Activated CD4-positive, alpha-beta memory T cell treated with anti-CD3 and anti-CD28 coated beads, Interleukin-2, amount 10 ng/mL, durations not matched to agents 7 days and 5 days (primary cell): Measurements from ENCODE around the gene MRPL17. TPM values are rescaled to one million over a fixed set of nuclear protein-coding genes. Genes with fewer than 3 reads are reported as not detected.
"Not testable (repeated sequence)": the region's sequence is repeated elsewhere in the genome, so short reads cannot be mapped to it uniquely, and the experiment has no call there.

Experiments
- CTCF ChIA-PET: fragments of 350-600 bp; sonication (Branson Sonifier 250); formaldehyde crosslinking; loops from one replicate; lab custom pipeline; 2021; ENCODE audit warnings: antibody characterized with exemption, inconsistent platforms; lab: Charles Lee
- POLR2A ChIA-PET: fragments of 350-600 bp; sonication (Branson Sonifier 250); formaldehyde crosslinking; loops from one replicate; lab custom pipeline; 2021; ENCODE audit warnings: antibody characterized with exemption; lab: Charles Lee
- DNase-seq: peaks from one replicate; pipeline ENCODE4 v3.0.0-alpha.2; 2020
- H3K27ac Mint-ChIP-seq: one replicate; pipeline ENCODE4 v1.8.0; 2021; ENCODE audit warnings: mild to moderate bottlenecking, mixed read lengths
- H3K27me3 Mint-ChIP-seq: one replicate; pipeline ENCODE4 v1.8.0; 2021; ENCODE audit warnings: mixed read lengths
- H3K36me3 Mint-ChIP-seq: one replicate; pipeline ENCODE4 v1.8.0; 2021; ENCODE audit warnings: low read depth, mixed read lengths
- H3K4me1 Mint-ChIP-seq: one replicate; pipeline ENCODE4 v1.8.0; 2021; ENCODE audit warnings: mixed read lengths
- H3K4me3 Mint-ChIP-seq: one replicate; pipeline ENCODE4 v1.8.0; 2021; ENCODE audit warnings: mild to moderate bottlenecking, mixed read lengths
- H3K9me3 Mint-ChIP-seq: one replicate; pipeline ENCODE4 v1.8.0; 2021; ENCODE audit warnings: mixed read lengths
- total RNA-seq, 2 experiments: library from RNA; stranded (reverse); gene quantifications; one replicate each; pipeline ENCODE4 v1.2.3, GENCODE V29; 2021

The MRPL17 gene
- 10 to 100 TPM; 54.1 to 56.3 TPM for total RNA-seq

DNA sequence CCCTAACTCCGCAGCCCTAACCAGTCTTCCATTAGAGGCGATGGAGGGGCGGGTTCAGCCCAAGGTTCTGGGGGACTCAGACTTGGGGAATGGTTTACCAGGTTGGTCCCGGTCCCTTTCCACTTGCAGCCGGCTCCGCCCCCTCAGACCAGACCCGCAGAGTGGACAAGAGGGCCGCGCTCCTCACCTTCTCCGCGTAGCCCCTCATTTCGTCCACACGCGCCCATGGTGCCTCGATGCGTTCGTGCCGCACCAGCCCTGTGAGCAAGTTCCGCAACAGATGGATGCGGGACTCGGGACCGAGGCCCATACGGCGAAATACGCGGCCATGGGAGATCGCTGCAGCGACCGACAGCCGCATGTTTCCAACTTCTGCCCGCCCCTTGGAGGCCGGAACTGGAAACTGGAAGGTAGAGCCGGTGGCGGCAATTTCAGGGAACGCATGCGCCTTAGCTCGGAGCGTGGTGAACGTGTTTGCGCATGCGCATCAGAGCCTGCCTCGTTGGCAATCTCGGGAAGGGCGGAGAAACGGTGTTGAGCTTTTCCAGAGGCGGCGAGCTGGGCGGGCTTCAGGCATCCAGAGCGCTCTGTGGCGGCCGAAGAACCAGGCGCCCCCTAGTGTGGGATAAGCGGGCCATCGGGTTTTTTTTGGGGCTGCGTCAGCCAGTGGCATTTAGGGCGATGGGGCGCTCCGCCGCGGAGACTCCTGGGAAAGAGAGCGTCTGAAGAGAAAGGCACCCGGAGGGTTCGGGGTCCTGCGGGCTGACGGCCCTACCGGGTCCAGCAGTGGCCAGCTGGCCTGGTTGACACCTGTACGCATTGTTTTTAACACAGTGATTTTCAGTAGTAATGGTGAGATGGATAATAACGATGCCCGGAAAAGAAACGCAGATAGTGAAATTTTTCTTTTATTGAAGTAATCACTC is at the start of gene MRPL17:
Gene MRPL17, minus strand, starts transcription at position 405 of the 926 bp plus-strand sequence. Its CDS starts 44 bp downstream, at position 361.
- Mint-ChIP-seq H3K36me3 (peaks cover 36% of the 10 kb centered on the region), H3K4me1 (peaks cover 31% of the 10 kb centered on the region), H3K9me3 (no peaks in the 10 kb centered on the region), H3K27ac (peak within 1 kb of the TSS; percentile 95), H3K4me3 (peak within 1 kb of the TSS; percentile 96), H3K27me3 (no peaks in the 10 kb centered on the region)
- ChIA-PET CTCF (interaction anchor here (0.6 to 4.7 kb wide), 43 partner anchors 11 to 304 kb away, joined by 3 to 64 read pairs (median 5); partner anchors contain the start of genes ARFIP2, ILK, RRP8 and TAF10), POLR2A (interaction anchor here (0.7 to 4.2 kb wide), 15 partner anchors 11 to 202 kb away, joined by 3 to 49 read pairs (median 7); partner anchors contain the start of genes ARFIP2, ILK, RRP8 and TAF10)
- peak; percentile 100 for DNase-seq

DNA sequence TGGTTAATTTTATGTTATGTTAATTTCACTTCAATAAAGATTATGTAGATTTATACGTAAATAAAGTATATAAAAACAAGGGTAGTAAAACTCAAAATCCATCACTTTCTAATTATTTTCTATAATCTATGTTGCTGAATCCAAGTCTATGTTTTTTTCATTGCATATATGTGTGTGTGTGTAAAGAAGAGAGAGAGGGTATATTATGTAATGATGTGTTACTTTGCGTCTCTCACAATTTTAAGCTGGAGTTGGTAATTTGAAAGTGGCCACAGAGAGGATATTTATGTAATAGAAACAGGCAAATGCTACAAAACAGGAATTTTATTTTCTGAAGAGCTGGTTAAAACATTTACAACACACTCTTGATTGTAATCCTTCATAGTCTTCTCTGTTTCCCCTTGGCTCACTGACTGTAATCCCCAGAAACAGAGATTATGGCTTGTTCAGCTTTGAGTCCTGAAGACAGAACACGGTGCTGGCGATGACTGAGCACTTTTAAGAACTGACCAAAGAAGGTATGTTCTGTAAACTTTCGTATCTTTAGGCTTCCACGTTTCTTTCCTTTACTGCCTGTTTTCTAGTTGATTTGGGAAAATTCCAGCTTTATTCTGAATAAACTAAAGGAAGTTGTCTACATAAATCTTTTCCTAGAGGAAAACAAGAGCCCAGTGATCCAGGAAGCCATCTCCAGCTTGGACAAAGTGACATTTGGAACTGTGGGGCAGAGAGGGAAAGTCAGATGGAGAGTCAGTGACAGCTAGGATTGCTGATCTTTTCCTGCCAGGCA is 45.0 kb upstream of the MRPL17 start:
- H3K9me3 Mint-ChIP-seq = peaks cover 4% of the 10 kb centered on the region
- H3K27me3 Mint-ChIP-seq = no peaks in the 10 kb centered on the region
- CTCF ChIA-PET = interaction anchor here (1.6 to 2.7 kb wide), 2 partner anchors 9 to 27 kb away, joined by 5 to 15 read pairs; no protein-coding TSS in a partner anchor
- no peak overlapping the region for H3K4me3 Mint-ChIP-seq
- peaks cover 92% of the 10 kb centered on the region for H3K36me3 Mint-ChIP-seq
- DNase-seq = no peak
- POLR2A ChIA-PET = no interaction called here
- H3K4me1 Mint-ChIP-seq = peaks cover 45% of the 10 kb centered on the region
- no peak overlapping the region for H3K27ac Mint-ChIP-seq

DNA sequence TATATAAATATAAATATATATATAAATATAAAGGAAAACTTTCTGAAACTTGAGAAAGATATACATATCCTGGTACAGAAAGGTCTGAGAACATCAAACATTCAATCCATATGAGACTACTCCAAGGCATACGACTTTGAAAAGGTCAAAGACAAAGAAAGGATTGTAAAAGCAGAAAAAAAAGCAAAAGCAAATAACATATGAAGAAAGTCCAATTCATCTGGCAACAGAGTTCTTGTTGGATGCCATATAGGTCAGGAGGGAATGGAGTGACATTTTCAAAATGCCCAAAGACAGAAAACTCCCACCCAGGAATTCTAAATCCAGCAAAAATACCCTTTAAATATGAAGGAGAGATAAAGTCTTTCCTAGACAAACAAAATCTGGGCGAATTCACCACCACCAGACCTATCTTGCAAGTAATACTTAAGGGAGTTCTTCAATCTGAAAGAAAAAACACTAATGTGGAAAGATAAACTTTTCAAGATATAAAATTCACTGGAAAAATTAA is 42.3 kb upstream of the MRPL17 start:
- H3K4me1 Mint-ChIP-seq = peaks cover 59% of the 10 kb centered on the region
- ChIA-PET POLR2A (no interaction called here), CTCF (no interaction called here)
- peaks cover 9% of the 10 kb centered on the region for H3K9me3 Mint-ChIP-seq
- no peak overlapping the region for H3K4me3 Mint-ChIP-seq
- DNase-seq = no peak
- no peaks in the 10 kb centered on the region for H3K27me3 Mint-ChIP-seq
- no peak overlapping the region for H3K27ac Mint-ChIP-seq
- H3K36me3 Mint-ChIP-seq = peaks cover 95% of the 10 kb centered on the region

DNA sequence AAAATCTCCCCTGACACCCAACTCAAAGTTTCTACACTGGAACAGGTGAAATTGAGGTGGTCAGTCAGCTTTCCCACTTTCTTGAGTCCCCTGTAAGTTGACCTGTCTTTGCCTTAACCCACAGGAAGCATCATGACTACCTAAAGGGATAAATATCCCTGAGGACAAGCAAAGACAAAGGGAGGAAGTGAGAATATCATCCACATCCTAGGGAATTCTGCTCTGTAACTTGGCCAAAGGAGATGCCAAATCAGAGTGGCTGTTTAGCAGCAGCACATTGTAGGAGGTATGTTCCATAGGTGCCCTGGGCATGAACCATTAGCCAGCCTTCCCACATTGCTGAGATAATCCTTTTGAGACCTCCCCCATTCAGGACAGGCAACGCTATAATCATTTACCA is 40.9 kb upstream of the MRPL17 start:
- H3K36me3 Mint-ChIP-seq = peaks cover 99% of the 10 kb centered on the region
- DNase-seq = no peak
- peaks cover 14% of the 10 kb centered on the region for H3K9me3 Mint-ChIP-seq
- no peak overlapping the region for H3K4me3 Mint-ChIP-seq
- ChIA-PET CTCF (interaction anchor here (0.8 to 4.0 kb wide), 3 partner anchors 13 to 32 kb away, joined by 3 to 24 read pairs (median 13); no protein-coding TSS in a partner anchor), POLR2A (interaction anchor here (1.0 kb wide), 1 partner anchor 22 kb away, joined by 4 read pairs; no protein-coding TSS in a partner anchor)
- H3K4me1 Mint-ChIP-seq = peaks cover 64% of the 10 kb centered on the region
- no peak overlapping the region for H3K27ac Mint-ChIP-seq
- no peaks in the 10 kb centered on the region for H3K27me3 Mint-ChIP-seq

DNA sequence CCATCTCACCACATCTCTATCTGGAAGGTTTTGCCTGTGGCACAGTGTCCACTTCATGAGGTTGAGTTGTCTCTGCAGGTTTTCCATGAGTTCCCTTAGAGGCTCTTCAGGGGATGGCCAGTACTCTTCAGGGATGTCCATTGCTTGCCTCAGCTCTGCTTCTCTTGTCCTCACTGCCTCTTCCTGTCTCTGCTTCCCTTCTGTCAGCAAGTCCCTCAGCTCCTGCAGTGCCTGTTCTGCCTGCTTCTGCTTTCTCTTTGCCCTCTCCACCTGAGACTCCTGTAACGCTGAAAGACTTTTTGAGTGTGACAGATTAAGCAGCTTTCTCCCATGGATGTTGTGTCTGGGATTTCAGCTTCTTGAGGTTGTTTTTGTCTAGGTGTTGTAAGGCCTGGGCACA is 38.2 kb upstream of the MRPL17 start:
- no peaks in the 10 kb centered on the region for H3K27me3 Mint-ChIP-seq
- peak overlapping the region; percentile 33 for H3K27ac Mint-ChIP-seq
- peaks cover 99% of the 10 kb centered on the region for H3K36me3 Mint-ChIP-seq
- H3K4me1 Mint-ChIP-seq = peaks cover 57% of the 10 kb centered on the region
- no peak for DNase-seq
- peaks cover 15% of the 10 kb centered on the region for H3K9me3 Mint-ChIP-seq
- ChIA-PET CTCF (interaction anchor here (1.4 to 4.0 kb wide), 7 partner anchors 8 to 91 kb away, joined by 4 to 24 read pairs (median 4); no protein-coding TSS in a partner anchor), POLR2A (interaction anchor here (1.3 kb wide), 1 partner anchor 12 kb away, joined by 3 read pairs; no protein-coding TSS in a partner anchor)
- H3K4me3 Mint-ChIP-seq = no peak overlapping the region

DNA sequence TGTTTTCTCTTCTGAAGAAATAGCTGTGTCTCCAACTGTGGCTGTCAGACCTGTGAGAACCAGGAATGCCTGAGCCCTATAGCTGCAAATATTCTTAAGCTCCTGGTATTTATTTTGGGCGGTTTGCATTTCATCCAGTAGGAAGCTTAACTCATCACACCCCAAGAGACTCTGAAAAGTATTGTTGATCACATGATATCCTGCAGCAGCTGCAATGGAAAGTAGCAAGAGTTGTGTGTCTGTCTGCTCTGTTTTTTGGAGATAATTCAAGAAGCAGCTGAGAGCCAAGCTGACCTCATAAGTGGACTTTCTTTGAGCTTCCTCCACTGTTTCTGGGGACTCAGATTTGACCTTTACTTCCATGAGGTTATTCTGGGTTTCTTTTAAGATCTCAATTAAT is 36.4 kb upstream of the MRPL17 start:
- peaks cover 46% of the 10 kb centered on the region for H3K4me1 Mint-ChIP-seq
- H3K36me3 Mint-ChIP-seq = peaks cover 99% of the 10 kb centered on the region
- CTCF ChIA-PET = interaction anchor here (0.9 to 1.4 kb wide), 2 partner anchors 13 to 341 kb away, joined by 3 to 4 read pairs; no protein-coding TSS in a partner anchor
- peaks cover 15% of the 10 kb centered on the region for H3K9me3 Mint-ChIP-seq
- DNase-seq = no peak
- no peak overlapping the region for H3K27ac Mint-ChIP-seq
- H3K4me3 Mint-ChIP-seq = no peak overlapping the region
- POLR2A ChIA-PET = interaction anchor here (1.2 kb wide), 1 partner anchor 238 kb away, joined by 4 read pairs; the partner anchor contains the start of genes ARFIP2 and TIMM10B
- H3K27me3 Mint-ChIP-seq = no peaks in the 10 kb centered on the region

DNA sequence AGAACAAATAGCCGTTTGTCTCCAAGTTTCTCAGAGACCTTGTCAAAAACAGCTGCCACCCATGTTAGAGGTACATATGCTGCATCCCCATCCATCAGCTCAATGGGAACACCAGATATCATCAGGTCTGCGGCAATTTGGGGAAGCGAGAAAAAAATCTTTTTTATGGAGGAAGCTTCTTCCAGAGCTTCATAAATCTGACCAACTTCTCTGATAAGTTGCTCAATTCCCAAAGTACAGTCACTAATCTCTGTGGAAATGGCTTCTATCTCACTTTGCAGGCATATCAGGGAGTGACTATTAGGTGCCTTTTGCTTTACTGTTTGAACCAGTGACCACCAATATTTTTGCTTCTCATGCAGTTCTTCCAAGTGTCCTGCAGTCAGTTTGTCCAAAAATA is 34.3 kb upstream of the MRPL17 start:
- no peaks in the 10 kb centered on the region for H3K27me3 Mint-ChIP-seq
- peaks cover 90% of the 10 kb centered on the region for H3K36me3 Mint-ChIP-seq

DNA sequence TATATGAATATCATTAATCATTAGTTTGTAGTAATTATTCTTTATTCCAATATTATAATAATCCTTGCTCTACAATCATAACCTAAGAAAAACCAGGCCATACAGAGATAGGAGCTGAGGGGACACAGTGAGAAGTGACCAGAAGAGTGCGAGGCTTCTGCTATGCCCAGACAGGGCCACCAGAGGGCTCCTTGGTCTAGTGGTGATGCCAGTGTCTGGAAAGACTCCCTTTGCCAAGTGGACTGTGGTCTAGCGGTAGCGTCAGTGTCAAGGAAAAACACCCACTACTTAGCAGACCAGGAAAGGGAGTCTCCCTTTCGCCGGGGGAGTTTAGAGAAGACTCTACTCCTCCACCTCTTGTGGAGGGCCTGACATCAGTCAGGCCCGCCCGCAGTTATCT is 28.4 kb upstream of the MRPL17 start:
- H3K9me3 Mint-ChIP-seq, H3K27me3 Mint-ChIP-seq, POLR2A ChIA-PET, H3K4me3 Mint-ChIP-seq, H3K27ac Mint-ChIP-seq, H3K4me1 Mint-ChIP-seq: not testable (repeated sequence)
- CTCF ChIA-PET = interaction anchor here (0.8 to 2.0 kb wide), 6 partner anchors 27 to 181 kb away, joined by 3 to 12 read pairs (median 4); partner anchors contain the start of gene MRPL17
- DNase-seq = peak; percentile 40
- H3K36me3 Mint-ChIP-seq = peaks cover 53% of the 10 kb centered on the region

More for the DNA sequence above, 34.3 kb upstream of the MRPL17 start:
- Mint-ChIP-seq H3K4me1 (peaks cover 33% of the 10 kb centered on the region), H3K9me3 (peaks cover 15% of the 10 kb centered on the region), H3K4me3 (no peak overlapping the region), H3K27ac (no peak overlapping the region)
- DNase-seq = no peak
- ChIA-PET CTCF (interaction anchor here (1.2 kb wide), 1 partner anchor 12 kb away, joined by 5 read pairs; no protein-coding TSS in a partner anchor), POLR2A (interaction anchor here (0.7 kb wide), 1 partner anchor 26 kb away, joined by 3 read pairs; no protein-coding TSS in a partner anchor)

DNA sequence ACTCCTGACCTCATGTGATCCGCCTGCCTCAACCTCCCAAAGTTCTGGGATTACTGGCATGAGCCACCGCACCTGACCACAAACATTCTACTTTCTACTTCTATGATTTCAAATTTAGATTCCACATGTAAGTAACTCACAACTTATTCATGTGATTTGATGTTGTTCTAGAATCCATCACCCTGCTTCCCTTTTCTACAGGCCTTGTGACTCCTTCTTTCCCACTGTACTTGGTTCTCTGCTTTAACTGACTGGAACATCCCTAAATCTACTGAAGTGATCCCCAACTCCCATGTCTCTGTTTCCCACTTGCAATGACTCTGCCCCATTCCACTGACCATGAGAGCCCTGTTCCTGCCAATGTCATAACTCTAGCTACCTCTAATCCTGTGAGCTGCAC is 25.7 kb upstream of the MRPL17 start:
- no peaks in the 10 kb centered on the region for H3K27me3 Mint-ChIP-seq
- ChIA-PET POLR2A (no interaction called here), CTCF (interaction anchor here (0.8 kb wide), 1 partner anchor 178 kb away, joined by 3 read pairs; no protein-coding TSS in a partner anchor)
- peaks cover 36% of the 10 kb centered on the region for H3K36me3 Mint-ChIP-seq
- peaks cover 7% of the 10 kb centered on the region for H3K4me1 Mint-ChIP-seq
- H3K9me3 Mint-ChIP-seq = no peaks in the 10 kb centered on the region
- H3K4me3 Mint-ChIP-seq = no peak overlapping the region
- H3K27ac Mint-ChIP-seq = no peak overlapping the region
- DNase-seq = no peak

DNA sequence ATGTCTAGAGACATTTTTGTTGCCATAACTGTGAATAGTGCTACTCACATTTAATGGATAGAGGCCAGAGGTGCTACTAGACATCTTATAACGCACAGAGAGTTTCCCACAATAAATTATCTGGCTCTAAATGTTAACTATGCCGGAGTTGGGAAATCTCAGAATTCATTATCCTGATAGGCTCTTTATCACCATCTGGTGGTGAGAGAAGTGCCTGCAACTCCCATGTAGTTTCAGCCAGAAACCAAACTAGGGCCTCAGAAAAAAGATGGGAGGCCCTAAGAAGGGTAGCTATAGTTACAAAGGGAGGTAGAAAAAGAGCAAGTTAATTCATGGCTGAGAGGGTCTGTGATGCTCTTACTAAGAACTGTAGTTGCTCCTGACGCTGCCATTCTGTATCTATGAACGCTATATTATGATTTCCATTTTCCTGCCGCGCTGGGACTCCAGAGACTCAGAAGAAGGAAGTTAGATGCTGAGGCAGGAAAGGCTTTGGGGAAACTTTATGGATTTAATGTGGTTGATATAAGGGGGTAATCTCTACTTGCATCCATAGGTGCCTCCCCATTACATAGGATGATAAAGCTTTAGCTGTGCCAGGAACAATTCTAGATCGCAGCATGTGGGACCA is 22.9 kb upstream of the MRPL17 start:
- Mint-ChIP-seq H3K4me3 (no peak overlapping the region), H3K36me3 (peaks cover 28% of the 10 kb centered on the region), H3K9me3 (no peaks in the 10 kb centered on the region), H3K27me3 (no peaks in the 10 kb centered on the region), H3K27ac (no peak overlapping the region), H3K4me1 (peaks cover 7% of the 10 kb centered on the region)
- CTCF ChIA-PET = interaction anchor here (0.7 to 2.7 kb wide), 22 partner anchors 11 to 327 kb away, joined by 3 to 26 read pairs (median 6); partner anchors contain the start of genes MRPL17 and TPP1
- peak; percentile 34 for DNase-seq
- POLR2A ChIA-PET = interaction anchor here (1.9 kb wide), 1 partner anchor 39 kb away, joined by 4 read pairs; no protein-coding TSS in a partner anchor

DNA sequence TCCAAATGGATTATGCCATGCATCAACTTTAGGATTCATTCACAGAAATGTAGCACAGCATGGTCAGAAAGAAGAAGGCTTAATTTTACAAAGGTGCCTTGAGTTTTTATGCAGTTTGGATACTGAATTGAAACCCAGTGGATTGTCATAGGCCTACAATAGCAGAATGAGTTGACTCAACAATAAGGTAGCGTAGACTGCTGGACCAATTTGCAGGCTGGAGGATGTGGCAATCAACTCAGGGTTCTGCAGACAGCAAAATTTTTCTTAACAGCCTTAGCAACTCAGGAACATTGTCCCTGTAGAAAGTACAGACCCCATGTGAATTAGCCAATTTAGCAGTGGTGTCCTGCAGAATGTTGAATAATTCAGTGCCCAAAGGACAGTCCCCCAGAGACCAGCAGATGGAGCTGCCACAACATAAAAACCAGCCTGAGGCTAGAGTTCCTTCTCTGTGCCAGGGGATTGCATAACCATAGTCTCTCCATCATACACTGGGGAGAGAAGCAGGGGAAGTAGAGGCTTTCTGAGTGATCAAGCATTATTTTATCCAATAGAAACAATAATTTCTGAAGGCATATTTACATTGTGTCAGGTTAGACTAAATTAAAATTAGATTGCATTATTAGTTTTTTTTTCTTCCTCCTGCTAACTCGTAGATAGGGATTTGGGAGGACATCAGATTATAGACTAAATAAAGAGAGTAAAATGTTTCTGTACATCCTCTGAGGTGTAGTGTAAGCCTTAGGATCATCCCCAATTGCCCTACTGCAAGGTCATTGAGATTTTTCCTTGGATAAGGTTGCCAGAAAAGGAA is 20.3 kb upstream of the MRPL17 start:
- Mint-ChIP-seq H3K27ac (no peak overlapping the region), H3K27me3 (no peaks in the 10 kb centered on the region), H3K4me1 (peaks cover 7% of the 10 kb centered on the region), H3K9me3 (no peaks in the 10 kb centered on the region), H3K4me3 (no peak overlapping the region), H3K36me3 (peaks cover 31% of the 10 kb centered on the region)
- DNase-seq = no peak
- CTCF ChIA-PET = interaction anchor here (1.0 to 1.6 kb wide), 4 partner anchors 20 to 56 kb away, joined by 3 to 9 read pairs (median 4); partner anchors contain the start of gene MRPL17
- POLR2A ChIA-PET = no interaction called here
